GM12875 (cell line): ENCODE measurements around the gene AREL1.

Experiments
- H3K4me3 ChIP-seq: one replicate; pipeline ENCODE4 v1.5.1; 2011; ENCODE audit warnings: low read depth, low read length, control low read depth
- CTCF ChIP-seq: IDR thresholded peaks from 2 replicates; pipeline ENCODE4 v1.5.1; 2011; ENCODE audit warnings: low read depth, mild to moderate bottlenecking, control low read depth, inconsistent platforms, low read length, moderate library complexity, borderline replicate concordance; ENCODE audit not compliant: insufficient read depth

Gene AREL1

GRCh38 chr14:74685921-74686678, 26.8 kb downstream of the AREL1 start:
- H3K4me3 ChIP-seq, result no peak overlapping the region
- no peak for TF ChIP-seq CTCF

DNA sequence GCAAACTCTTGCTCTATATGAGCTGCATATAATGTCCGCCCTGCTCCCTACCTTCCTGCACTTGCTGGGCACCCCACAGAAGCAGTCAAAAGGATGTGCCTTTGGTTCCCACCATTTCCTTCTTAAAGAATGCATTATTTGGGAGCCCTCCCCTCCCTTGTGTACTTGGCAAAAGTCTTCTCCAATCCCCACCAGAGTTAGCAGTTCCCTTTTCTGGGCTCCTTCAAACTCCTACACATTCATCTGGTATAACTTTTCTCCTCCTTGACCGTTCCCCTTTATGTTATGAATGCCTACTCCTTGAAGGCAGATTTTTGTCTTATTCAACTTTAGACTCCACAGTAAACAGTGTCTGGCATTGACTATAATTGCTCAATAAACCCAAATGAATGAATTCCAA, 27.8 kb downstream of the AREL1 start:
- no peak overlapping the region for H3K4me3 ChIP-seq
- TF ChIP-seq CTCF, result no peak

- TF ChIP-seq CTCF, result no peak
- no peak overlapping the region for H3K4me3 ChIP-seq
Observed at GRCh38 chr14:74684434-74684833, 28.4 kb downstream of the AREL1 start.

- TF ChIP-seq CTCF, result no peak
Observed at GRCh38 chr14:74683406-74683805, 29.5 kb downstream of the AREL1 start.

DNA sequence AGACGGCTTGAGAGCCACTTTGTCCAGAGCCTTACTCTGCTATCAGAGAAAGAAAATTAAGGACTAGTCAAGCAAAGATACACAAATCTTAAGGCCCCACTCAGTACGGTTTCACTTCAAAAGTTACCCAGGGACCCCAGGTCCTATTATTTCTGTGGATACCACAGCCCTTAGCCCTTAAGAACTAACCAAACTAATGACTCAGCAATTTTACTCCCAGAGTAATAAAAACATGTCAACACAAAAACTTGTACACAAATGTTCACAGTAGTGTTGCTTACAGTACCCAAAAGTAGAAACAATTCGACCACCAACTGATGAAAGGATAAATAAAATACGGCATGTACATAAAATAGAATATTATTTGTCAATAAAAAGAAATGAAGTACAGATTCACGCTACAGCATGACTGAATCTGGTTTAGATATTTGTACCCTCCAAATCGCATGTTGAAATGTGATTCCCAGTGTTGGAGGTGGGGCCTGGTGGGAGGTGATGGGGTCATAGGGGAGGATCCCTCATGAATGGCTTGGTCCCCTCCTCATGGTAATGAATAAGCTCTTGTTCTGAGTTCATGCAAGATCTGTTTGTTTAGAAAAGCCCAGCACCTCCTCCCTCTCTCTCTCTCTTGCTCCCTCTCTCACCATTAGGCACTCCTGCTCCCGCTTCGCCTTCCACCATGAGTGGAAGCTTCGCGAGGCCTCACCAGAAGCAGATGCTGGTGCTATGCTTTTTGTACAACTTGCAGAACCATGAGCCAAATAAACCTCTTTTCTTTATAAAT, 30.5 kb downstream of the AREL1 start:
- TF ChIP-seq CTCF, result no peak
- H3K4me3 ChIP-seq, result no peak overlapping the region

More at GRCh38 chr14:74683406-74683805, 29.5 kb downstream of the AREL1 start:
- no peak overlapping the region for H3K4me3 ChIP-seq

GRCh38 chr14:74675219-74675618, 37.7 kb downstream of the AREL1 start:
- TF ChIP-seq CTCF, result no peak

More at GRCh38 chr14:74675219-74675618, 37.7 kb downstream of the AREL1 start:
- no peak overlapping the region for H3K4me3 ChIP-seq
